Inferior parietal cortex (tissue), 1 donor: Measurements from ENCODE around the gene MS4A10.
"Not testable (repeated sequence)": the region's sequence is repeated elsewhere in the genome, so short reads cannot be mapped to it uniquely, and the experiment has no call there.

Experiments used
- DNase-seq: peaks from one replicate; pipeline ENCODE4 v3.0.0-alpha.2; 2016; ENCODE audit errors: extremely low spot score

Gene MS4A10

DNA sequence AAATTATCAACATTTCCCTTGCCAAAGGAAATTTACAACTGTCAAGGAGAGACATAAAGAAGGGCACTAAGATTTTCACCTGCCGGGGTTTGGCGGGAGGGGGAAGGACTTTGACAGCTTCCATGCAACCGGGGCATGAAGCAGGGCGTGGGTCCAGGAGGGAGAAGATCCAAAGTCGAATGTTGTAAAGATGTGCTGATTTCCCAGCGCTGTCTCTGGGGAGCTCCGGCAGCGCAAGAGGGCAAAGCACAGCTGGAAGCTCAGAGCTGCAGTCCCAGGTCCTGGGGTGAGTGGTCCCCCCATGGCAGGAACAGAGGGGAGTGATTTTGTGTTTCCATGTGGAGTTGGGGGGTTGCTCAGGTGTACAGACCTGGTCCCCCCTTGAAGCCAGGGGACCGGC is at the start of gene MS4A10:
Gene MS4A10, plus strand, starts transcription at position 198 of the 400 bp plus-strand sequence. CDS start 5,003 bp downstream, outside the sequence.
- DNase-seq: no peak

DNA sequence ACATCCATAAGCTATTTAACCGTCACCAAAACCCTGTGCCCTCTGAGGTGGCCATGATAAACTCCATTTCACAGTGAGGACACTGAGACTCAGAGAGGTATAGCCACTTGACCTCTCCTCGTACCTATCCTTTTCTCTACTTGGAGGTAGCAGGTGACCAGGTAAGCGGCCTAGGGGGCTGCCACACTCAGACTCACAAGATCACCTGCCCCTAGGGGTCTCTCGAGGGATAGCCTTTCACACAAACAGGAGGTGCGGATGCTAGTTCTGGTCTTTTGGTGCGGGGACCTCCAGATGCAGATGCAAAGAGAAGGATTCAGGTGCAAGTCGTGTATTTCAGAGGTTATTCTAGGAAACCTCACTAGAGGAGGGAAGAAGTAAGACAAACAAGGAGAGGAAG is 46.0 kb upstream of the MS4A10 start:
- DNase-seq: no peak

GRCh38 chr11:60740573-60740972 is 44.6 kb upstream of the MS4A10 start:
- DNase-seq: no peak

GRCh38 chr11:60741421-60741820 is 43.7 kb upstream of the MS4A10 start:
- no peak for DNase-seq

GRCh38 chr11:60743058-60743457 is 42.1 kb upstream of the MS4A10 start:
- DNase-seq: no peak

- no peak for DNase-seq
Measured at GRCh38 chr11:60744114-60744513, 41.0 kb upstream of the MS4A10 start.

GRCh38 chr11:60747359-60747873 is 37.7 kb upstream of the MS4A10 start:
- no peak for DNase-seq

DNA sequence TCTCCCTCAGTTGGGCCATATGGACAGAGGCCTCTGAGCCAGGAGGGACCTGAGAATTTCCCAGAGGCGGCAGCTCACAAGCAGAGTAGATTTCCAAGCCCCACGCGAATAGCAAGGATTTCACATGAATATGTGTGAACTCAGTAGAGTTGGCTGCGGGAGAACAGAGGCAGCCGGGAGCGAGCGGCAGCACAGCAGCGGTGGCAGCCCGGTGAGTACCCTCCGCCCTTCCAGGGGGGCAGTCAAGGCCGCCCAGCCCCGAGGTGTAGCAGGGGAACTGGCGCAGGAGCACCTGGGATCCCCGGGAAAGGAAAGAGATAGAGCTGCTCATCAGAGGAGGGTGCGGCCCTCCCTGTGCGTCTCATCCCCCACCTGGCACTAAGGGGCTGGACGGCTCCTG is 36.9 kb upstream of the MS4A10 start:
- no peak for DNase-seq

GRCh38 chr11:60748821-60749220 is 36.3 kb upstream of the MS4A10 start:
- no peak for DNase-seq

DNA sequence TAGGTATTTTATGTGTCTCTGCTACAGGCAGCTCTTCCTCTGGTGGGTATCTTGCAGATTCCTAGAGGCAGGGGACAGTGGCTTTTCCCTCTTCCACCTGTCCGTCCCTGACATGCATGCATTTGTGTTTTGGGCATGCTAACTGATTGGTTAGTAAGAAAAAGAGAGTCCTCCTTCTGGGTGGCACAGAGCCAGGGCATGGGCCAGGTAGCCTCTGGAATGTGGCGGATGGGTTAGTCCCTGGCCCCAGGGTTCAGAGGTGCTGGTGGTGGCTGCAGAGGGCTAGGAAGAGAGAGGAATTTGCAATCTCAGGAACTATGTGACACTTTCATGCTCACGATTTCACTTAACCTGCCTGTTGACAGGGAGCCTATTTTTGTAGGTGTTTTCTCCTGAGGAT is 34.2 kb upstream of the MS4A10 start:
- no peak for DNase-seq

DNA sequence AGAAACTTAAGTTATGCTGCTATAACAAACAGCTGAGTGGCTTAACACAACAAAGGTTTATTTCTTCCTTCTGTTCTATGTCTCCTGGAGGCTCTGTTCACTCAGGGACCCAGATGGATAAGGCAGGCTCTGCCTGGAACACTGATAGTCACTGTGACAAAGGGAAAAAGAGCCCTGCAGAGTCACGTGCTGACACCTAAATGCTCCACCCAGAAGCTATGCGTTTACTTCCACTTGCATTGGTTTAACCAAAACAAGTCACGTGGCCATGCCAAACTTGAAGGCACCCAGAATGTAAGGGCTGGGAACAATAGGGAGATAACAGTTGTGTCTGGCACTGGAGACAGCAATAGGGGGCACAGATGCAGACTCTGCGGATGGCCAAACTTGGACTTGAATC is 31.8 kb upstream of the MS4A10 start:
- DNase-seq: no peak

- DNase-seq: no peak
Measured at GRCh38 chr11:60754887-60755286, 30.2 kb upstream of the MS4A10 start.

DNA sequence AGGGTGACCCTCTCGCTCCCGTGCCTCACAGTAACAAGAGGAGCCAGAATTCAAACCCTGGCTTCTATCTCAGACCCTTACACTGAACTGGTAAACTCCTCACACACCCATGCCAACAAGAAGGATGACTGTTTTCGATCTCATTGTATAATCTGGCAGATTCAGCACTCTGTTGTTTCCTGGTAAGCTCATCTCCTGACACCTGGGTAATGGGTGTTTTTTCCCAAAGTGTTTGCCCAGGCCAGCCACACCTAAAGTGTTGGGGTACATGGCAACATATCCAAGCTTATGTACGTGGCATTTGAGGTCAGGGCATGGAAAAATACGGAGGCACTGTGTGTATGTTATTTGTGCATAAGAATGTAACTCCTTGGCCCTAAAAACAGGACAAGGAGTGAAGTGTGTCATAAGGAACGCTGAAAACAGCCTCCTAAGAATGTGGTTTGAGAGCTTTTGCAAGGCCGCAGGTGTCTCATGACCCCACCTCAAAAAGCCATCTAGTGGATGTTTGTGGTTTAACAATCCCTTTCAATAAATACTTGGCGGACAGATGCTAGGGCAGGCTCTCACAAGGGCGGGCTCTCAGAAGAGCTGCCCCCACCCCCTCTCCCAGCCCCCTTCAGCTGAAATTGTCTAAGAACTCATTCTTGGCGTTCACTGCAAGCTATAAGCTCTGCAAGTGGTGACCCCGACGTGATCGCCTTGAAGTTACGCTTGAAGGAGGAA is 28.7 kb upstream of the MS4A10 start, which contains the start of gene MS4A15:
Gene MS4A15, plus strand, starts transcription at position 561 of the 726 bp plus-strand sequence. CDS start 6,867 bp downstream, outside the sequence.
- no peak for DNase-seq

DNA sequence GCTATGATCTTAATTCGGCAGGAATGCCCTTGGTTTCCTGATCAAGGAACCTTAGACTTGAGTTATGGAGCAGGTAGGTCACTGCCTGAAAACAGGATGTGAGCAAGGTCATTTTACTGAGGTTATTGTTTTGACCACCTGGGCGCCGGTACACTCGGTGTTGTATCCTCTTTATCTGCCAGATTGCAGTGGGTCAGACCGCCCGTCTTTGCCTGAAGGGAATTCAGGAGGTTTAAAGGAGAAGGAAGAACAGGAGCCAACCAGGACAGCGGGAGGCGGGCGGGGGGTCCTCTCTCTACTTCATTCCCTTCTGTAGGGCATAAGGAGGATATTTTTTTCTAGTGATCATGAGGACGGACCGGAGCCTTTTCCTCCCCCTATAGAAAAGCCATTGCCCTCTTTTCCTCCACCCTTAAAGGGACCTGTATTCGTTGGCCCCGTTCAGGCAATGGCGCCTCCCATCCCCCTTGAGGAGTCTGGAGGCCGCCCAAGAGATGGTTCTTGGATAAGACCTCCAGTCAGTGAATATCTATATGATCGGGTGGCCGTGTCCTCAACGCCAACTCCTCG is 27.8 kb upstream of the MS4A10 start:
- DNase-seq: no peak

DNA sequence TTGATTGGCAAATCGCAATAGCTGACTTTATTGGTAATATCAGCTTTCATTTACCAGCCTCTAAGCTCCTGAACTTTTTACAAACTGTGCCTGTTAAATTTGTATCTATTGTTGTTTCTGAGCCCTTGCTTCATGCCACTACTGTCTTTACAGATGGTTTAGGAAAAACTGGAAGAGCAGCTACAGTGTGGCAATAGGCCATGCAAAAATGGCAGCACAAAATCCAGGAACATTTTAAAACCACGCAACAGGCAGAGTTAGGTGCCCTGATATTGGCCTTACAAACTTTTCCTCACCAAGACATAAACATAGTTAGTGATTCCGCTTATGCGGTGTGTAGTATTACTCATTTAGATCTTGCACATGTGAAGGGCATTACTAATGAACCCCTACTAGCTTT is 26.5 kb upstream of the MS4A10 start:
- not testable (repeated sequence) for DNase-seq

- not testable (repeated sequence) for DNase-seq
Measured at GRCh38 chr11:60759438-60760225, 25.5 kb upstream of the MS4A10 start.

- no peak for DNase-seq
Measured at GRCh38 chr11:60761436-60762190, 23.5 kb upstream of the MS4A10 start.

DNA sequence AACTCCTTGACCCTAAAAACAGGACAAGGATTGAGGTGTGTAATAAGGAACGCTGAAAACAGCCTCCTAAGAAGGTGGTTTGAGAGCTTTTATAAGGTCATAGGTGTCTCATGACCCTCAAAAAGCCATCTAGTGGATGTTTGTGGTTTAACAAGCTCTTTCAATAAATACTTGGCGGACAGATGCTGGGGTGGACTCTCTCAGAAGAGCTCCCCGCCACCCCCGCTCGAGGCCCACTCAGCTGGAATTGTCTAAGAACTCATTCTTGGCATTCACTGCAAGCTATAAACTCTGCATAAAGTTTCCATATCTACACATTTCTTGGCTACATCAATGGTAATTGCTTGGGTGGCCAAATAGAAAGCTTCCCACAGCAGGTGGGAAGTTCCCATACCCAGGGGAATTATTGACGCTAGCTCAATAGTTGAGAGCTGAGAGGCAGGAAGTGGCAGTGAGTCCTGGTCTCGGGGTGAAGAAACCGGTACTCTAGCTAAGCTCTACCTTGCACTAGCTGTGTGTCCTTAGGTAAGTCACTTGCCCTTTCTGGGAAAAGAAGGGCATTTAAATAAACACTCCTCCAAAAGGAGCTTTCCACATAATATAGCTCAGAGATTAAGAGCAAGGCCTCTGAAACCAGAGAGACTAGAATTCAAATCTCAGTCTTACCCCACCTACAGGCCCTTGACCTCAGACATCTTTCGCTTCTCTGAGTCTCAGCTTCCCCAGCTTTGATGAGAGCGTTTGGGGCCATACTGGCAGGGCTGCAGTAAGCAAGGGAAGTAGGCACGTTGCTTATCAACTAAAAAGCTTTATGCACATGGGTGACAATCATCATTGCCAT is 22.1 kb upstream of the MS4A10 start:
- no peak for DNase-seq

GRCh38 chr11:60763692-60764369 is 21.3 kb upstream of the MS4A10 start:
- DNase-seq: no peak

GRCh38 chr11:60764879-60765278 is 20.3 kb upstream of the MS4A10 start:
- no peak for DNase-seq
